Right cardiac atrium (tissue), 5 donors: ENCODE data around the gene RHEBL1. TPM values are rescaled to one million over a fixed set of nuclear protein-coding genes. Genes with fewer than 3 reads are reported as not detected.

Source experiments
- ATAC-seq, 2 donors: fragments of 200-7000 bp; cut with Tn5 transposase; one replicate each; pipeline versions ENCODE4 v1.8.0 to v1.9.1; 2020; ENCODE audit warnings: moderate library complexity in 2 of 2, mild to moderate bottlenecking in 1 of 2
- DNase-seq, 3 donors: peaks; one replicate each; pipeline ENCODE4 v3.0.0-alpha.2; 2020
- H3K27ac ChIP-seq: one replicate; pipeline ENCODE4 v1.5.1; 2013; ENCODE audit warnings: mild to moderate bottlenecking, low read length, control low read depth, moderate library complexity
- H3K27me3 ChIP-seq: one replicate; pipeline ENCODE4 v1.6.1; 2013; ENCODE audit not compliant: control insufficient read depth, insufficient read depth
- H3K4me1 ChIP-seq: one replicate; pipeline ENCODE4 v1.6.1; 2013; ENCODE audit warnings: low read length; ENCODE audit not compliant: control insufficient read depth, insufficient read depth
- H3K4me3 ChIP-seq: one replicate; pipeline ENCODE4 v1.5.1; 2013; ENCODE audit warnings: low read length, control low read depth
- H3K9me3 ChIP-seq: one replicate; pipeline ENCODE4 v1.6.1; 2013; ENCODE audit warnings: low read length; ENCODE audit not compliant: control insufficient read depth
- WGBS: extraction: QIAGEN DNeasy Blood & Tissue Kit; methylation state at CpG from one replicate; pipeline ENCODE4 v1.1.7; 2013; 5-methylcytosine and 5-hydroxymethylcytosine counted together
- intact Hi-C, 4 donors: fragments of 100-400 bp; cut with DNase I; formaldehyde crosslinking; loops; one replicate each; pipeline versions ENCODE4 v1.11.0 to v1.14.0; 2022 to 2023
- polyA plus RNA-seq: library from polyadenylated mRNA; stranded (reverse); fragments of 200-250 nt; gene quantifications from one replicate; pipeline ENCODE4 v1.2.3, GENCODE V29; 2013
- total RNA-seq, 4 donors: library from RNA; stranded (reverse); fragmentation: NEBNext Ultra II Directional; extraction: Animal tissue kit (Norgen Biotek cat#: 25700); gene quantifications; one replicate each; pipeline ENCODE4 v1.2.1, GENCODE V29; 2021
- donor health status: healthy with polysubstance abuse.
- donor health status: DM: no; HTN: yes; CAD: no.
- donor health status: DM: no; HTN: no; CAD: no.
- donor health status: DM: no; HTN: yes; CAD: no; lungs with severe emphysema.
- donor health status: DM: yes; HTN: yes; CAD: no.

The RHEBL1 gene
- total and polyA plus RNA-seq, 5 donors = 0.21 to 0.59 (median 0.31) TPM; not detected in 2

DNA sequence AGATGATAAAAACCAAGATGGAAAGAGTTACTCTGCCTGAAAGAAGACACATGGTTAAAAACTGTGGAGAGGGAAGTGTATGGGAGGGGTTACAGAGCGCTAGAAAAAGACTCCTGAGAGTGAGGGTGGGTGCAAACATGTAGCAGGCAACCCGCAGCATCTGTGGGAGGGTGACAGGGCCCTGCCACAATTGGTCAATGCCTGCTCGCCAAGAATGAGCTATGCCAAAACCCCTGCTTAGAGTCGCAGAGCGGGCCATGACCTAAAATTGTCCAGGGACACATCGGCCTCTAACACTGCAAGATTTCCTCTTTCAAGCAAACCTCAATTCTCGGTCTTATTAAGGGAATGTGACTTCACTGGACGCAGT is 51.9 kb downstream of the RHEBL1 start:
- Histone ChIP-seq H3K4me1 (peaks cover 6% of the 10 kb centered on the region), H3K4me3 (peak overlapping the region; percentile 78), H3K27me3 (no peaks in the 10 kb centered on the region), H3K27ac (peak overlapping the region; percentile 98), H3K9me3 (no peaks in the 10 kb centered on the region)
- peak; percentile 38 to 42 for ATAC-seq
- WGBS = under 1% methylated on average over 8 of the region's 8 CpGs
- intact Hi-C loops = no loop called here
- peak in 1 of 3 donors; percentile 56 for DNase-seq

DNA sequence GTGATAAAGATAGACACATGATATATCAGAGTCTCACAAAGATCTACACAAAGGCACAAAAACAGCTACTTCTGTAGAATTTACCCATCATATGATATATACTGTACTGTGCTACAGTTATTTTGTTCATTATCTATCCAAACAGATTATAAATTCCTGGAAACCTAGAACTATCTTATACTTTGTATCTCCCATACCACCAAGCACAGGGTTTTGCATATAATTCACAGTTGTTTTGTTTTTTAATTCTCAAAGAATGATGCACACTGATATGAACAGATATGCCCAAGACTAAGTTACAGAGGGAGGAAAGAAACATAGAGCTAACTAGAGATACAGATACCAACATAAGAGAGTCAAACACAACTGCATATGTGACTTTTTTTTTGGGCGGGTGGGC is 54.6 kb downstream of the RHEBL1 start:
- Histone ChIP-seq H3K4me3 (no peak overlapping the region), H3K27ac (no peak overlapping the region), H3K27me3 (no peaks in the 10 kb centered on the region), H3K4me1 (peaks cover 6% of the 10 kb centered on the region), H3K9me3 (no peaks in the 10 kb centered on the region)
- DNase-seq (no peak), ATAC-seq (no peak)
- intact Hi-C loops = no loop called here
- WGBS = 90% methylated on average over 1 of the region's 1 CpG

Other genes starting within 250 kb of the RHEBL1 start
- gene DDX23, start 217.8 kb downstream of the RHEBL1 start, total RNA-seq = 10 to 100 TPM; 31.4 to 38.9 (median 35.1) TPM
- 21.3 TPM for gene DDX23, start 217.8 kb downstream of the RHEBL1 start, polyA plus RNA-seq
- under 1 TPM; 0.41 to 0.96 (median 0.71) TPM for gene RND1, start 204.1 kb downstream of the RHEBL1 start, total RNA-seq
- 2.6 TPM for gene RND1, start 204.1 kb downstream of the RHEBL1 start, polyA plus RNA-seq
- gene FKBP11, start 144.5 kb downstream of the RHEBL1 start, total RNA-seq = 10 to 100 TPM in 3 of 4 donors, 1 to 10 TPM in 1; 3.9 to 14.8 (median 12.3) TPM
- gene FKBP11, start 144.5 kb downstream of the RHEBL1 start, polyA plus RNA-seq = 7.6 TPM
- 10 to 100 TPM; 75.6 to 94.8 (median 80.6) TPM for gene ARF3, start 112.5 kb downstream of the RHEBL1 start, total RNA-seq
- gene ARF3, start 112.5 kb downstream of the RHEBL1 start, polyA plus RNA-seq = 65.0 TPM
- gene WNT10B, start 98.2 kb downstream of the RHEBL1 start, total RNA-seq = 1 to 10 TPM in 1 of 4 donors, under 1 TPM in 3; 0.57 to 1.7 (median 0.73) TPM
- gene WNT10B, start 98.2 kb downstream of the RHEBL1 start, polyA plus RNA-seq = 0.66 TPM
- not detected for gene WNT1, start 91.7 kb downstream of the RHEBL1 start, total RNA-seq
- not detected for gene WNT1, start 91.7 kb downstream of the RHEBL1 start, polyA plus RNA-seq
- 1 to 10 TPM in 2 of 4 donors, under 1 TPM in 2; 0.42 to 2.8 (median 1.1) TPM for gene DDN, start 70.6 kb downstream of the RHEBL1 start, total RNA-seq
- gene DDN, start 70.6 kb downstream of the RHEBL1 start, polyA plus RNA-seq = 1.6 TPM
- 10 to 100 TPM; 65.7 to 88.9 (median 80.7) TPM for gene PRKAG1, start 51.2 kb downstream of the RHEBL1 start, total RNA-seq
- 72.4 TPM for gene PRKAG1, start 51.2 kb downstream of the RHEBL1 start, polyA plus RNA-seq
- gene KMT2D, start 9.2 kb downstream of the RHEBL1 start, total RNA-seq = 10 to 100 TPM; 38.8 to 53.5 (median 46.2) TPM
- gene KMT2D, start 9.2 kb downstream of the RHEBL1 start, polyA plus RNA-seq = 43.1 TPM
- gene DHH, start 24.8 kb upstream of the RHEBL1 start, total RNA-seq = 1 to 10 TPM in 1 of 4 donors, under 1 TPM in 3; 0.35 to 1.7 (median 0.68) TPM
- gene DHH, start 24.8 kb upstream of the RHEBL1 start, polyA plus RNA-seq = 0.54 TPM
- gene LMBR1L, start 40.9 kb upstream of the RHEBL1 start, total RNA-seq = 10 to 100 TPM; 26.7 to 45.3 (median 34.6) TPM
- gene LMBR1L, start 40.9 kb upstream of the RHEBL1 start, polyA plus RNA-seq = 25.6 TPM
- gene TUBA1B, start 61.4 kb upstream of the RHEBL1 start, total RNA-seq = 100 to 1,000 TPM; 170 to 515 (median 413) TPM
- 395 TPM for gene TUBA1B, start 61.4 kb upstream of the RHEBL1 start, polyA plus RNA-seq
- 100 to 1,000 TPM in 2 of 4 donors, 10 to 100 TPM in 2; 75.6 to 136 (median 112) TPM for gene TUBA1A, start 119.1 kb upstream of the RHEBL1 start, total RNA-seq
- 149 TPM for gene TUBA1A, start 119.1 kb upstream of the RHEBL1 start, polyA plus RNA-seq
- gene TUBA1C, start 195.1 kb upstream of the RHEBL1 start, total RNA-seq = 10 to 100 TPM; 34.2 to 71.7 (median 66.7) TPM
- gene TUBA1C, start 195.1 kb upstream of the RHEBL1 start, polyA plus RNA-seq = 106 TPM
- gene PRPH, start 225.2 kb upstream of the RHEBL1 start, total RNA-seq = 1 to 10 TPM in 1 of 4 donors, under 1 TPM in 3; 0.57 to 1.8 (median 0.94) TPM
- gene PRPH, start 225.2 kb upstream of the RHEBL1 start, polyA plus RNA-seq = 2.0 TPM